GM18508 (cell line): ENCODE results near the gene CEP68.
"Not testable (repeated sequence)": the region's sequence is repeated elsewhere in the genome, so short reads cannot be mapped to it uniquely, and the experiment has no call there.

Experiments used
- ATAC-seq: cut with Tn5 transposase; IDR thresholded peaks from one replicate; pipeline ENCODE4 v1.9.1; 2021; ENCODE audit warnings: moderate number of reproducible peaks; ENCODE audit not compliant: insufficient read depth, unreplicated experiment

CEP68 gene

GRCh38 chr2:65122313-65122712 is 66.1 kb downstream of the CEP68 start:
- no peak for ATAC-seq

GRCh38 chr2:65125457-65125856 is 69.2 kb downstream of the CEP68 start:
- ATAC-seq: not testable (repeated sequence)

- ATAC-seq: no peak
These were observed 72.3 kb downstream of the CEP68 start for GRCh38 chr2:65128297-65129190.

- ATAC-seq: no peak
These were observed 73.1 kb downstream of the CEP68 start for GRCh38 chr2:65129286-65129825.

GRCh38 chr2:65129826-65130663 is 73.8 kb downstream of the CEP68 start, which contains the start of gene RAB1A:
RAB1A (minus strand) TSS chr2:65130106; CDS start chr2:65129915, 191 bp downstream.
- ATAC-seq: peak; percentile 87

GRCh38 chr2:65130664-65131175 is 74.5 kb downstream of the CEP68 start:
- ATAC-seq: peak; percentile 15

- not testable (repeated sequence) for ATAC-seq
These were observed 76.7 kb downstream of the CEP68 start for GRCh38 chr2:65132930-65133329.

GRCh38 chr2:65133626-65134025 is 77.4 kb downstream of the CEP68 start:
- ATAC-seq: no peak

GRCh38 chr2:65134158-65134557 is 77.9 kb downstream of the CEP68 start:
- no peak for ATAC-seq

GRCh38 chr2:65136253-65136652 is 80.0 kb downstream of the CEP68 start:
- ATAC-seq: no peak
